GM18502 (cell line): ENCODE results near the gene PNLIPRP3.
A peak's percentile ranks its signal among the peaks of the same experiment; 100 is the strongest.

Experiments
- ATAC-seq: cut with Tn5 transposase; IDR thresholded peaks from one replicate; pipeline ENCODE4 v1.9.1; 2021; ENCODE audit warnings: mild to moderate bottlenecking; ENCODE audit not compliant: unreplicated experiment, poor library complexity

The PNLIPRP3 gene

GRCh38 chr10:116444527-116445142, 17.0 kb downstream of the PNLIPRP3 start:
- ATAC-seq = peak; percentile 80

GRCh38 chr10:116450861-116451260, 23.2 kb downstream of the PNLIPRP3 start:
- no peak for ATAC-seq

- no peak for ATAC-seq
These were observed 24.2 kb downstream of the PNLIPRP3 start for GRCh38 chr10:116451711-116452337.

- ATAC-seq = no peak
These were observed 24.7 kb downstream of the PNLIPRP3 start for GRCh38 chr10:116452338-116452720.

- no peak for ATAC-seq
These were observed 29.8 kb downstream of the PNLIPRP3 start for GRCh38 chr10:116457488-116457887.

GRCh38 chr10:116460219-116460618, 32.6 kb downstream of the PNLIPRP3 start:
- ATAC-seq = no peak

- no peak for ATAC-seq
These were observed 34.0 kb downstream of the PNLIPRP3 start for GRCh38 chr10:116461680-116462079.

- no peak for ATAC-seq
These were observed 36.6 kb downstream of the PNLIPRP3 start for GRCh38 chr10:116464257-116464656.

GRCh38 chr10:116465546-116465945, 37.9 kb downstream of the PNLIPRP3 start:
- ATAC-seq = no peak

GRCh38 chr10:116466715-116467422, 39.2 kb downstream of the PNLIPRP3 start:
- no peak for ATAC-seq

GRCh38 chr10:116469437-116469836, 41.8 kb downstream of the PNLIPRP3 start:
- ATAC-seq = no peak

GRCh38 chr10:116470071-116470470, 42.4 kb downstream of the PNLIPRP3 start:
- ATAC-seq = no peak

- ATAC-seq = peak; percentile 63
These were observed 43.2 kb downstream of the PNLIPRP3 start for GRCh38 chr10:116470768-116471415.

GRCh38 chr10:116472891-116473290, 45.2 kb downstream of the PNLIPRP3 start:
- ATAC-seq = no peak

- ATAC-seq = no peak
These were observed 48.2 kb downstream of the PNLIPRP3 start for GRCh38 chr10:116475866-116476265.

- ATAC-seq = no peak
These were observed 48.8 kb downstream of the PNLIPRP3 start for GRCh38 chr10:116476461-116476860.

GRCh38 chr10:116477986-116478664, 50.5 kb downstream of the PNLIPRP3 start:
- ATAC-seq = no peak

GRCh38 chr10:116486770-116487448, 59.3 kb downstream of the PNLIPRP3 start:
- no peak for ATAC-seq

- ATAC-seq = no peak
These were observed 60.1 kb downstream of the PNLIPRP3 start for GRCh38 chr10:116487522-116488430.
